Choroid plexus epithelial cell (primary cell): Measurements from ENCODE around the gene GALNT4.

ENCODE experiments used
- DNase-seq: peaks from one replicate; pipeline ENCODE4 v3.0.0-alpha.2; 2010; ENCODE audit warnings: low read depth
- H3K4me3 ChIP-seq: 2 replicates; pipeline ENCODE4 v1.5.1; 2011; ENCODE audit warnings: low read depth, mild to moderate bottlenecking, control low read depth, low read length, moderate library complexity
- TF ChIP-seq, protein P1 (sequence below): conservative IDR thresholded peaks from 2 replicates; pipeline ENCODE4 v1.5.1; 2011; ENCODE audit warnings: low read depth, mild to moderate bottlenecking, control low read depth, inconsistent platforms, low read length, moderate library complexity

GALNT4 gene

DNA sequence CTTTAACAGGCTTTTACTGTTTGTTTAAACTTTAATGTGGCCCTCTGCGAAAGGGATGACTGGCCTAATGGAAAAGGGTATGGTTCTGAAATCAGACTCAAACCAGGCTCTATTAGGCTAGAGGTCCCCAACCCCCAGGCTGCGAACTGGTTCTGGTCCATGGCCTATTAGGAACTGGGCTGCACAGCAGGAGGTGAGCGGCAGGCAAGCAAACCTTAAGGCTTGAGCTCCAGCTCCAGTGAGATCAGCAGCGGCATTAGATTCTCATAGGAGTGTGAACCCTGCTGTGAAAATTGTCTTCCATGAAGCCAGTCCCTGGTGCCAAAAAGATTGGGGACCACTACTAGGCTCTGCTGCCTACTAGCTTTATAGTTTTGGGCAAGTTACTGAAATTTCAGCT, 11.1 kb downstream of the GALNT4 start:
- DNase-seq, result no peak
- TF ChIP-seq, protein P1, sequence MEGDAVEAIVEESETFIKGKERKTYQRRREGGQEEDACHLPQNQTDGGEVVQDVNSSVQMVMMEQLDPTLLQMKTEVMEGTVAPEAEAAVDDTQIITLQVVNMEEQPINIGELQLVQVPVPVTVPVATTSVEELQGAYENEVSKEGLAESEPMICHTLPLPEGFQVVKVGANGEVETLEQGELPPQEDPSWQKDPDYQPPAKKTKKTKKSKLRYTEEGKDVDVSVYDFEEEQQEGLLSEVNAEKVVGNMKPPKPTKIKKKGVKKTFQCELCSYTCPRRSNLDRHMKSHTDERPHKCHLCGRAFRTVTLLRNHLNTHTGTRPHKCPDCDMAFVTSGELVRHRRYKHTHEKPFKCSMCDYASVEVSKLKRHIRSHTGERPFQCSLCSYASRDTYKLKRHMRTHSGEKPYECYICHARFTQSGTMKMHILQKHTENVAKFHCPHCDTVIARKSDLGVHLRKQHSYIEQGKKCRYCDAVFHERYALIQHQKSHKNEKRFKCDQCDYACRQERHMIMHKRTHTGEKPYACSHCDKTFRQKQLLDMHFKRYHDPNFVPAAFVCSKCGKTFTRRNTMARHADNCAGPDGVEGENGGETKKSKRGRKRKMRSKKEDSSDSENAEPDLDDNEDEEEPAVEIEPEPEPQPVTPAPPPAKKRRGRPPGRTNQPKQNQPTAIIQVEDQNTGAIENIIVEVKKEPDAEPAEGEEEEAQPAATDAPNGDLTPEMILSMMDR, result no peak
- H3K4me3 ChIP-seq, result no peak overlapping the region

DNA sequence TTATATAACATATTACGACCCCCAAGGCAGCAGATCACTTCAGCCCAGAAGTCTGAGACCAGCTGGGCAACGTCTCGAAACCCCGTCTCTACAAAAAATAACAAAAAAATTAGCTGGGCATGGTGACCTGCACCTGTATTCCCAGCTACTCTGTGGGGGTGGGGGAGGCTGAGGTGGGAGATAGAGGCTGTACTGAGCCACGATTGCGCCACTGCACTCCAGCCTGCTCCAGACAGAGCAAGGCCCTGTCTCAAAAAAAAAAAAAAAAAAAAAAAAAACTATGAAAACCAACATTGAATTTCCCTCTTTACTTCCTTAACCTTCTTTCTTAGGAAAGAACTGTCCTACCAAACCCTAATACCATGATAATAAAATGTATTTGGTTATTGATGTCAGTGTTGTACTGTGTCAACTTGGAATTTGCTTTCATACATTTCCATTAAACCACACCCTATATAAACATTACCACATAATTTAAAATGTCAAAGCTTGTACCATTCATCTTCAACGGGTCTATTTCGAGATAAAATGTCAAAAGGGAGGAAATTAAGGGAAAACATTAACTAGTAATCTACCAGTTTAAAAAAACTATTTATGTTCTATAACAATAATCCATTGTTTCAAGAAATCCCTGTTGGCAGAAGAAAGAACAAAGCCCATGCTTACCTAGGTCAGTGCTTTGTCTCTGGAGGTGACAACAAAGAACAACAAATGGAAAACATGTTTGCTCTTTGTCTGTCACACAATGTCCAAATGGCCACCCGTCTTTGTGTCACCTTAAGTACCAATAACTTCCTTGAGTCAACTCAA, 17.4 kb downstream of the GALNT4 start:
- no peak overlapping the region for H3K4me3 ChIP-seq
- TF ChIP-seq, protein P1, result no peak
- DNase-seq, result no peak

DNA sequence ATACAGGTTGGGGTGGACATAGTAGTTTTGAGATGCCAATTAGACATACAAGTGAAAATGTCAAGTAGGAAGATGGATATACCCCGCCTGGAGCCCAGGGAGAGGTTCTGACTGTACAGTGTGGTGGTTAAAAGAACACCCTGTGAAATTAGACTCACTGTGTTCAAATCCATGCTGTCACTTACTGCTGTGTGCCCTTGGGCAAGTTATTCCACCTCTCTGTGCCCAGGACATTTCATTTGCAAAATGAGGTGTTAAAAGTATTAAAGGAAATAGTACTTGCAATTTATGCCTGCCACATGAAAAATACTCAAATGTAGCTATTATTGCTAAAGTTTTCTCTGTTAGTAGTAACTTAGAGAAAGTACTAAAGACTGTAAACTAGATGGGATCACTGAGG, 18.5 kb downstream of the GALNT4 start:
- TF ChIP-seq, protein P1, result no peak
- H3K4me3 ChIP-seq, result no peak overlapping the region
- no peak for DNase-seq

DNA sequence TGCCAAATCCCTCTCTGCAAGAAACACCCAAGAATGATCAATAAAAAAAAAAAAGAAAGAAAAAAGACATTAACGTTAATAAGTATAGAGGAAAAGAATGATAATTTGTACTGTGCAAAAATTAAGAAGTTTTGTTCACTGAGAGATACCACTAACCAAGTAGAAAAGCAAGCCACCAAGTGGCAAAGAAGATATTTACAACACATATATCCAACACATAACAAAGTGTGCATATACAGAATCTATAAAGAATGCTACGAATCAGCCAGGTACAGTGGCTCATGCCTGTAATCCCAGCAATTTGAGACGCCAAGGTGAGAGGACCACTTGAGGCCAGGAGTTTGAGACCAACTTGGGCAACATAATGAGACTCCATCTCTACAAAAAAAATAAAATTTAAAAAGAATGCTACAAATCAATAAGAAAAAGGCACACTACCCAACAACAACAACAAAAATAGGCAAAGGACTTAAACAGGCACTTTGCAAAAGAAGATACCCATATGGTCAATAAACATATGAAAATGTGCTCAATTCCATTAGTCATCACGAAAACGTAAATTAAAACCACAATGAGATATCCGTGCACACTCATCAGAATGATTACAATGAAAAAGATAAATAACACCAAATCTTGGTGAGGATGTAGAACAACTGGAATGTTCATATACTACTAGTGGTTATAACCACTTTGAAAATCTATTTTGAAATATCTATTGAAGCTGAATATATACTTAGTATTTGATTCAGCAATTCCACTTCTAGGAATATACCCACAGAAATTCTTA, 19.8 kb downstream of the GALNT4 start:
- no peak overlapping the region for H3K4me3 ChIP-seq
- TF ChIP-seq, protein P1, result peak; percentile 31
- peak; percentile 31 for DNase-seq

DNA sequence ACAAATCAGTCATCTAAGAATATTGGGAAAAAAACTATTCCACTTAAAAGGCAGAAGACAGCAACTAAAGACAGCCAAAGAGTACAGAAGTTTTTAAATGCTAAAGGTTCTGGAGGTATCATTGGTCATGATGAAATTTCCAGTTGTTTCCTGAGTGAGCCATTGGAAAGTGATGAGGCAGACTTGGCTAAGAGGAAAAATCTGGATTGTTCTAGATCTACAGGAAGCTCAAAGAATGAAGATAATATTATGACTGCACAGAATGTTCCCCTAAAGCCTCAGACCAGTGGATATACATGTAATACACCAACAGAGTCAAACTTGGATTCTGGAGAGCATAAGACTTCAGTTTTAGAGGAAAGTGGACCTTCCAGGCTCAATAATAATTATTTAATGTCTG, 22.8 kb downstream of the GALNT4 start:
- TF ChIP-seq, protein P1, result no peak
- no peak overlapping the region for H3K4me3 ChIP-seq
- DNase-seq, result no peak

DNA sequence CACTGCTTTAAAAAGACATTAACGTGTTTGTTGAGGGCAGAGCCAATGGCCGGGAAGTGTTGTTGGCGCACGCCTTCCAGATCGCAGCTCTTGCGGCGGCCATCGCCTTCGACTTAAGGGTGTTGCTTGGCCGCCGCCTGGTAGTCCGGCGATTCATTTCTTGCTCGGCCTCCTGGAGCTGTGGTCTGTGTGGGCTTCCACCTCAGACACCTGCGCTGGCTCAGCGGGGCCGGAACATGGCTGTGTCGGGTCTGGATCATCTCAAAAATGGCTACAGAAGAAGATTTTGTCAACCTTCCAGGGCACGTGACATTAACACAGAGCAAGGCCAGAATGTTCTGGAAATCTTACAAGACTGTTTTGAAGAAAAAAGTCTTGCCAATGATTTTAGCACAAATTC, 24.7 kb downstream of the GALNT4 start:
- no peak for DNase-seq
- TF ChIP-seq, protein P1, result no peak
- no peak overlapping the region for H3K4me3 ChIP-seq
